Neural crest cell (in vitro differentiated cells): ENCODE measurements around the gene CHPF. TPM values are rescaled to one million over a fixed set of nuclear protein-coding genes. Genes with fewer than 3 reads are reported as not detected.
A peak's percentile ranks its signal among the peaks of the same experiment; 100 is the strongest.

Experiments
- DNase-seq: peaks from one replicate; pipeline ENCODE4 v3.0.0; 2021; ENCODE audit warnings: low read depth, mixed read lengths, low spot score
- H3K27ac Mint-ChIP-seq: one replicate; pipeline ENCODE4 v1.8.0; 2021; ENCODE audit warnings: mild to moderate bottlenecking, mixed read lengths; ENCODE audit not compliant: unreplicated experiment
- H3K27me3 Mint-ChIP-seq: 2 replicates; pipeline ENCODE4 v1.8.0; 2021; ENCODE audit warnings: low read depth, mild to moderate bottlenecking, mixed read lengths
- H3K36me3 Mint-ChIP-seq: 2 replicates; pipeline ENCODE4 v1.8.0; 2021; ENCODE audit warnings: low read depth, mild to moderate bottlenecking, mixed read lengths
- H3K4me1 Mint-ChIP-seq: 2 replicates; pipeline ENCODE4 v1.8.0; 2021; ENCODE audit warnings: mixed read lengths
- H3K4me3 Mint-ChIP-seq: one replicate; pipeline ENCODE4 v1.8.0; 2021; ENCODE audit warnings: mild to moderate bottlenecking, mixed read lengths
- H3K9me3 Mint-ChIP-seq: 2 replicates; pipeline ENCODE4 v1.8.0; 2021; ENCODE audit warnings: mixed read lengths
- CTCF ChIP-seq: fragments of 200-600 bp; sonication (generic); conservative IDR thresholded peaks from 2 replicates; pipeline ENCODE4 v1.5.0; 2021; ENCODE audit warnings: antibody characterized with exemption, mild to moderate bottlenecking
- total RNA-seq: library from RNA; stranded (reverse); gene quantifications from 2 replicates; pipeline ENCODE4 v1.2.1, GENCODE V29; 2021

Gene CHPF
- total RNA-seq, 1 donor from 2014 or later = 30.0 TPM

GRCh38 chr2:219506153-219506801 lies 37.3 kb downstream of the CHPF start:
- Mint-ChIP-seq H3K27ac (peak overlapping the region; percentile 40), H3K4me1 (peaks cover 22% of the 10 kb centered on the region), H3K36me3 (no peaks in the 10 kb centered on the region), H3K27me3 (peaks cover 9% of the 10 kb centered on the region), H3K9me3 (no peaks in the 10 kb centered on the region), H3K4me3 (no peak overlapping the region)
- DNase-seq = no peak
- TF ChIP-seq CTCF = no peak

- Mint-ChIP-seq H3K27ac (no peak overlapping the region), H3K27me3 (peaks cover 9% of the 10 kb centered on the region), H3K9me3 (no peaks in the 10 kb centered on the region), H3K4me3 (no peak overlapping the region), H3K4me1 (peaks cover 22% of the 10 kb centered on the region), H3K36me3 (no peaks in the 10 kb centered on the region)
- TF ChIP-seq CTCF = no peak
- no peak for DNase-seq
Observed at GRCh38 chr2:219505585-219505984, 38.0 kb downstream of the CHPF start.

GRCh38 chr2:219502618-219503017 lies 41.0 kb downstream of the CHPF start:
- no peak for TF ChIP-seq CTCF
- H3K9me3 Mint-ChIP-seq = no peaks in the 10 kb centered on the region
- H3K27me3 Mint-ChIP-seq = peaks cover 10% of the 10 kb centered on the region
- DNase-seq = no peak
- H3K27ac Mint-ChIP-seq = no peak overlapping the region
- peaks cover 32% of the 10 kb centered on the region for H3K4me1 Mint-ChIP-seq
- no peak overlapping the region for H3K4me3 Mint-ChIP-seq
- no peaks in the 10 kb centered on the region for H3K36me3 Mint-ChIP-seq

GRCh38 chr2:219501849-219502248 lies 41.8 kb downstream of the CHPF start:
- peaks cover 29% of the 10 kb centered on the region for H3K4me1 Mint-ChIP-seq
- H3K36me3 Mint-ChIP-seq = no peaks in the 10 kb centered on the region
- TF ChIP-seq CTCF = no peak
- no peak overlapping the region for H3K4me3 Mint-ChIP-seq
- DNase-seq = no peak
- H3K27me3 Mint-ChIP-seq = peaks cover 17% of the 10 kb centered on the region
- no peak overlapping the region for H3K27ac Mint-ChIP-seq
- no peaks in the 10 kb centered on the region for H3K9me3 Mint-ChIP-seq

GRCh38 chr2:219500135-219500534 lies 43.5 kb downstream of the CHPF start:
- Mint-ChIP-seq H3K27me3 (peaks cover 33% of the 10 kb centered on the region), H3K36me3 (no peaks in the 10 kb centered on the region), H3K4me3 (peak overlapping the region; percentile 88), H3K9me3 (no peaks in the 10 kb centered on the region), H3K4me1 (peaks cover 25% of the 10 kb centered on the region), H3K27ac (no peak overlapping the region)
- peak; percentile 26 for TF ChIP-seq CTCF
- DNase-seq = no peak
